Type B pancreatic cell (in vitro differentiated cells): ENCODE data around the gene TPH2. TPM values are rescaled to one million over a fixed set of nuclear protein-coding genes. Genes with fewer than 3 reads are reported as not detected.

ENCODE experiments used
- DNase-seq: peaks from one replicate; pipeline ENCODE4 v3.0.0; 2021; ENCODE audit warnings: mixed read lengths; ENCODE audit not compliant: unreplicated experiment; ENCODE audit errors: extremely low spot score
- H3K27ac Mint-ChIP-seq: 2 replicates; pipeline ENCODE4 v1.8.0; 2021; ENCODE audit warnings: mild to moderate bottlenecking, mixed read lengths
- H3K27me3 Mint-ChIP-seq: 2 replicates; pipeline ENCODE4 v1.8.0; 2021; ENCODE audit warnings: mixed read lengths
- H3K36me3 Mint-ChIP-seq: 2 replicates; pipeline ENCODE4 v1.8.0; 2021; ENCODE audit warnings: mixed read lengths
- H3K4me1 Mint-ChIP-seq: one replicate; pipeline ENCODE4 v1.8.0; 2021; ENCODE audit warnings: mixed read lengths; ENCODE audit not compliant: unreplicated experiment
- H3K4me3 Mint-ChIP-seq: 2 replicates; pipeline ENCODE4 v1.8.0; 2021; ENCODE audit warnings: mild to moderate bottlenecking, mixed read lengths
- H3K9me3 Mint-ChIP-seq: 2 replicates; pipeline ENCODE4 v1.8.0; 2021; ENCODE audit warnings: mixed read lengths
- CTCF ChIP-seq: fragments of 200-600 bp; sonication (generic); conservative IDR thresholded peaks from 2 replicates; pipeline ENCODE4 v1.5.0; 2021; ENCODE audit warnings: antibody characterized with exemption, mild to moderate bottlenecking
- total RNA-seq: library from RNA; stranded (reverse); gene quantifications from 2 replicates; pipeline ENCODE4 v1.2.1, GENCODE V29; 2021; ENCODE audit warnings: low replicate concordance

The TPH2 gene
- total RNA-seq, 1 donor from 2014 or later = not detected

- H3K9me3 Mint-ChIP-seq = peaks cover 3% of the 10 kb centered on the region
- peaks cover 24% of the 10 kb centered on the region for H3K4me1 Mint-ChIP-seq
- H3K36me3 Mint-ChIP-seq = peaks cover 3% of the 10 kb centered on the region
- no peak for DNase-seq
- no peak overlapping the region for H3K4me3 Mint-ChIP-seq
- TF ChIP-seq CTCF = no peak
- H3K27ac Mint-ChIP-seq = no peak overlapping the region
- H3K27me3 Mint-ChIP-seq = no peaks in the 10 kb centered on the region
These were observed 137.9 kb downstream of the TPH2 start for GRCh38 chr12:72076558-72076915.

GRCh38 chr12:72077111-72077820 lies 138.6 kb downstream of the TPH2 start:
- no peaks in the 10 kb centered on the region for H3K27me3 Mint-ChIP-seq
- H3K36me3 Mint-ChIP-seq = no peaks in the 10 kb centered on the region
- H3K4me1 Mint-ChIP-seq = peaks cover 24% of the 10 kb centered on the region
- no peak overlapping the region for H3K27ac Mint-ChIP-seq
- H3K9me3 Mint-ChIP-seq = no peaks in the 10 kb centered on the region
- TF ChIP-seq CTCF = no peak
- no peak overlapping the region for H3K4me3 Mint-ChIP-seq
- DNase-seq = no peak

- H3K4me1 Mint-ChIP-seq = no peaks in the 10 kb centered on the region
- no peak overlapping the region for H3K27ac Mint-ChIP-seq
- H3K27me3 Mint-ChIP-seq = no peaks in the 10 kb centered on the region
- H3K4me3 Mint-ChIP-seq = no peak overlapping the region
- no peaks in the 10 kb centered on the region for H3K36me3 Mint-ChIP-seq
- no peak for DNase-seq
- TF ChIP-seq CTCF = no peak
- no peaks in the 10 kb centered on the region for H3K9me3 Mint-ChIP-seq
These were observed 143.1 kb downstream of the TPH2 start for GRCh38 chr12:72081777-72082176.

Other genes starting within 250 kb of the TPH2 start
- gene RAB21, start 184.0 kb upstream of the TPH2 start, total RNA-seq = 53.8 and 59.7 TPM in 2 replicates
- 20.8 and 30.8 TPM in 2 replicates for gene TBC1D15, start 99.1 kb upstream of the TPH2 start, total RNA-seq